ENCODE measurements around the gene AQP12B.
"Not testable (repeated sequence)": the region's sequence is repeated elsewhere in the genome, so short reads cannot be mapped to it uniquely, and the experiment has no call there.

DNA sequence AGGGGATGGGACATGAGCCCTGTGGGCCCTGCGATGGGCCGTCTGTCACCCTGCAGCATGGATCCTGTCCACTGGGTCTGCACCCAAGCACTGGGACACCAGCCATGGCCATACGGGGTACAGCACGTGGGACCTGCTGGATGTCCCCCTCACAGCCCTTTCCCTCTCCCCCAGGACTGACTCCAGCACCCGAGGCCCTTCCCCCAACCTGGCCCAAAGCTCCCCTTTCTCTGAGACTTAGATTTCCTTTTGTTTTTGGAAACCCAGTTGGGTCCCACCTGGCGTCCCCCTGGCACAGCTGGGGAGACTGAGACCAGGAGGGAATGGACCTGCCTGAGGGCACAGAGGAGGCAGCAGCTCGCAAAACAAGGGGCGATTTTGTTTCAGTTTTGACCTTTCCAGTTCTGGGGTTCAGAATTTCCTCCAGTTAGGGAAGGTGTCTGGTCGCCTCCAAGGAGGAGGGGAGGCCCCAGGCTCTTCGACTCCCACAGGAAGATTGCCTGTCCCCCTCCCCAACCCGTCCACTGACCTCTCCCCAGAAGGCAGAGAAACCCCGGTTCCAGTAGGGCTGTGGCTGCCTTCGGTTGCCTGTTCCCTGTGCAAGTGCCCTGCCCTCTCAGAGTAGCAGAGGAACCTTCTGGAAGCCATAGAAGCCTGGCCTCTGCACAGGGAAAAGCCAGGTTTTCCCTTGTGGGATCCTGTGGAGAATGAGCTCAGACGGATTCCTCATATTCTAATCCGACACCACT lies 1.5 kb upstream of the AQP12B start:
- not testable (repeated sequence) for TF ChIP-seq POLR2A, CTCF (IDR thresholded peaks at IDR 0.05)

All from right lobe of liver (tissue), 4 donors.